ENCODE data around the gene SSH2. TPM values are rescaled to one million over a fixed set of nuclear protein-coding genes. Genes with fewer than 3 reads are reported as not detected.

SSH2 gene
- total and polyA plus RNA-seq, 2 experiments from 2014 or later = 8.3 to 18.9 TPM

DNA sequence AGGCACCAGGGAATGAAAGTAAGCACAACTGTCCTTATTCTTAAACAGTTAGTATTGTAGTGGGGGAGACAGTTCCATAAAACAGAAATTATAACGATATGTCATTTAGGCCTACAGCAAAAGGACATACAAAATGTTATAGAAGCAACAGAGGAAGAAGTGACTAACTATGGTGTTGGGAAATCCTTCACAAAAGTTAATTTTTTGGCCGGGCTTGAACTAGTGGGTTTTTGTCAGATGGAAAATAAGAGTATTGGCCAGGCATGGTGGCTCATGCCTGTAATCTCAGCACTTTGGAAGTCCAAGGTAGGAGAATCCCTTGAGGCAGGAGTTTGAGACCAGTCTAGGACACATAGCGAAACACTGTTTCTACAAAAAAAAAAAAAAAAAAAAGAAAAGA, 127.8 kb downstream of the SSH2 start:
- Histone ChIP-seq H3K27ac (no peak overlapping the region), H3K4me2 (ENCODE audit: unreplicated experiment) (no peak overlapping the region), H3F3A (ENCODE audit: insufficient read depth) (0 out of 2 replicates have a peak, but pooled peaks cover 1% of the 10 kb centered on the region), H3K79me2 (ENCODE audit: insufficient read depth) (no peaks in the 10 kb centered on the region), H3K4me1 (ENCODE audit: insufficient read depth) (no peaks in the 10 kb centered on the region), H3K9me3 (ENCODE audit: low read depth) (no peaks in the 10 kb centered on the region), H3K27me3 (replicated peaks; ENCODE audit: insufficient read depth) (no peaks in the 10 kb centered on the region), H3K9ac (no peak overlapping the region), H3K9me2 (ENCODE audit: insufficient read depth) (no peaks in the 10 kb centered on the region), H3K4me3 (no peak overlapping the region), H4K20me1 (ENCODE audit: insufficient read depth) (no peaks in the 10 kb centered on the region), H3K36me3 (ENCODE audit: low read depth) (no peaks in the 10 kb centered on the region), H2AFZ (no peak overlapping the region)
- 92% methylated on average over 3 of the region's 3 CpGs for WGBS, 2 experiments (ENCODE audit: low coverage in 1 of 2, low lambda C conversion rate in 2 of 2, missing lambda C conversion rate in 2 of 2)
- in situ Hi-C loops (cut with MboI) = loop anchor here (5.0 to 10.0 kb wide), 3 partner anchors 130 to 293 kb away; partner anchors contain the start of gene SSH2
- DNase-seq = peak; percentile 55
- TF ChIP-seq EZH2 (IDR thresholded peaks at IDR 0.05; ENCODE audit: insufficient read depth, poor library complexity, severe bottlenecking) = no peak

DNA sequence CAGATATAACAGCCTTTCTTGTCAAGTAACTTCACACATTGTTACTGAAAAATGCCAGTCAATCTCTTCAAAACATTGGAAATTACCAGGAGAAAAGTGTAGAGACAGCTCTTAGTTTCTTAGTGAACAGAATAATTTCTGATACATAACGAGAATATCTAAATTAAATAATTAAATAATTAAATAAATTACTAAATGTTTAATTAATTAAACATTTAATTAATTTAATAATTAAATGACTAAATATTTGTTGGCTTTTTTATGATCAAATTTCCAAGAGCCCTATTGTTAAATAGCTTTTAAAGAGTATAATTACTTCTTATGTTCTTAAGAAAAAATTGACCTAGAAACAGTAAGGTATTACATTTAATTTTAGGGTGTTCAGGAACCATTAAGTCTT, 129.6 kb downstream of the SSH2 start:
- no peak for DNase-seq
- H3K4me2 ChIP-seq (ENCODE audit: unreplicated experiment) = no peak overlapping the region
- H3F3A ChIP-seq (ENCODE audit: insufficient read depth) = no peaks in the 10 kb centered on the region
- TF ChIP-seq EZH2phosphoT487 (IDR thresholded peaks at IDR 0.05; ENCODE audit: insufficient read depth, low read depth) (no peak), EZH2 (IDR thresholded peaks at IDR 0.05; ENCODE audit: insufficient read depth, poor library complexity, severe bottlenecking) (no peak)
- no peaks in the 10 kb centered on the region for H3K9me2 ChIP-seq (ENCODE audit: insufficient read depth)
- H3K27ac ChIP-seq = no peak overlapping the region
- no peaks in the 10 kb centered on the region for H3K36me3 ChIP-seq (ENCODE audit: low read depth)
- H3K4me1 ChIP-seq (ENCODE audit: insufficient read depth) = no peaks in the 10 kb centered on the region
- in situ Hi-C loops (cut with MboI) = loop anchor here (5.0 to 10.0 kb wide), 3 partner anchors 132 to 294 kb away; partner anchors contain the start of gene SSH2
- H3K9me3 ChIP-seq (ENCODE audit: low read depth) = no peaks in the 10 kb centered on the region
- no peak overlapping the region for H2AFZ ChIP-seq
- H3K27me3 ChIP-seq (replicated peaks; ENCODE audit: insufficient read depth) = no peaks in the 10 kb centered on the region
- WGBS, 2 experiments (ENCODE audit: low coverage in 1 of 2, low lambda C conversion rate in 2 of 2, missing lambda C conversion rate in 2 of 2) = 100% methylated on average over 1 of the region's 1 CpG
- H4K20me1 ChIP-seq (ENCODE audit: insufficient read depth) = no peaks in the 10 kb centered on the region
- no peak overlapping the region for H3K4me3 ChIP-seq
- H3K9ac ChIP-seq = no peak overlapping the region
- no peaks in the 10 kb centered on the region for H3K79me2 ChIP-seq (ENCODE audit: insufficient read depth)

DNA sequence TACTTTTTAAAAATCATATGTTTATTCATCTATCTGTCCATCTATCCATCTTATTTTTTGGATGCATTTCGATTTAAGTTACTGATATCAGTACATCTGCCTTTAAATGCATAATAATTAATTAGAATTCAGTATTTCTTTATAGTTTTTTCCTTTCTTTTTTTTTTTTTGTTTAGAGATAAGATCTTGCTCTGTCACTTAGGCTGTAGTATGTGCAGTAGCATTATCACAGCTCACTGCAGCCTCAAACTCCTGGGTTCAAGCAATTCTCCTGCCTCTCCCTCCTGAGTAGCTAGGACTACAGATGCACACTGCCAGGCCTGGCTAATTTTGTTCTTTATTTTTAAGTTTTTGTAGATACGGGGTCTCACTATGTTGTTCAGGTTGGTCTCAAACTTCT, 133.4 kb downstream of the SSH2 start:
- Histone ChIP-seq H3K4me3 (no peak overlapping the region), H3K36me3 (ENCODE audit: low read depth) (no peaks in the 10 kb centered on the region), H3K4me1 (ENCODE audit: insufficient read depth) (no peaks in the 10 kb centered on the region), H3K4me2 (ENCODE audit: unreplicated experiment) (no peak overlapping the region), H3K9me3 (ENCODE audit: low read depth) (no peaks in the 10 kb centered on the region), H4K20me1 (ENCODE audit: insufficient read depth) (no peaks in the 10 kb centered on the region), H3K27me3 (replicated peaks; ENCODE audit: insufficient read depth) (no peaks in the 10 kb centered on the region), H3K27ac (no peak overlapping the region), H3K9me2 (ENCODE audit: insufficient read depth) (no peaks in the 10 kb centered on the region), H2AFZ (no peak overlapping the region), H3K9ac (no peak overlapping the region), H3K79me2 (ENCODE audit: insufficient read depth) (no peaks in the 10 kb centered on the region), H3F3A (ENCODE audit: insufficient read depth) (no peaks in the 10 kb centered on the region)
- DNase-seq = no peak
- WGBS, 2 experiments (ENCODE audit: low coverage in 1 of 2, low lambda C conversion rate in 2 of 2, missing lambda C conversion rate in 2 of 2) = 96% methylated on average over 2 of the region's 2 CpGs
- in situ Hi-C loops (cut with MboI) = no loop called here
- TF ChIP-seq EZH2phosphoT487 (IDR thresholded peaks at IDR 0.05; ENCODE audit: insufficient read depth, low read depth) = no peak
- no peak for TF ChIP-seq EZH2 (IDR thresholded peaks at IDR 0.05; ENCODE audit: insufficient read depth, poor library complexity, severe bottlenecking)

DNA sequence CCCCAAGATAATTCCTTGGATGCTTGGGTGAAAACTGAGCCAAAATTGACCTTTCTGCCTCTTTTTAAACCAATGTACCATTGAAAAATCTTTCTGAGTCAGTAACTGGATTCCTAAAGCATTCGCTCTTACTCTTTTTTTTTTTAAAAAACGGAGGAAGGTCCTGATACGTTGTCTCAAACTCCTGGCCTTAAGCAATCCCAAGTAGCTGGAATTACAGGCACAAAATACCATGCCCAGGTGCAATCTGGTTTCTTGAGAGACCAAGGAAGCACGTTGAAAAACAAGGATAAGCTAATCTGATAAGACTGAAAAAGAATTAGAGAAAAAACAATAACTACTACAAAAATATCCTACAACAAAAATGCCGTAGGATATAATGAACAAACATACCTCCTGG, 136.5 kb downstream of the SSH2 start:
- in situ Hi-C loops (cut with MboI) = no loop called here
- H3K36me3 ChIP-seq (ENCODE audit: low read depth) = no peaks in the 10 kb centered on the region

More for the DNA sequence above, 136.5 kb downstream of the SSH2 start:
- Histone ChIP-seq H3K9ac (no peak overlapping the region), H3K4me1 (ENCODE audit: insufficient read depth) (no peaks in the 10 kb centered on the region), H3K4me2 (ENCODE audit: unreplicated experiment) (no peak overlapping the region), H2AFZ (no peak overlapping the region), H3K9me3 (ENCODE audit: low read depth) (no peaks in the 10 kb centered on the region), H3F3A (ENCODE audit: insufficient read depth) (no peaks in the 10 kb centered on the region), H3K4me3 (no peak overlapping the region), H4K20me1 (ENCODE audit: insufficient read depth) (no peaks in the 10 kb centered on the region), H3K27me3 (replicated peaks; ENCODE audit: insufficient read depth) (no peaks in the 10 kb centered on the region), H3K9me2 (ENCODE audit: insufficient read depth) (no peaks in the 10 kb centered on the region), H3K79me2 (ENCODE audit: insufficient read depth) (no peaks in the 10 kb centered on the region), H3K27ac (no peak overlapping the region)
- DNase-seq = no peak
- WGBS, 2 experiments (ENCODE audit: low coverage in 1 of 2, low lambda C conversion rate in 2 of 2, missing lambda C conversion rate in 2 of 2) = 78 to 79% methylated on average over 5 of the region's 5 CpGs
- no peak for TF ChIP-seq EZH2 (IDR thresholded peaks at IDR 0.05; ENCODE audit: insufficient read depth, poor library complexity, severe bottlenecking)
- TF ChIP-seq EZH2phosphoT487 (IDR thresholded peaks at IDR 0.05; ENCODE audit: insufficient read depth, low read depth) = no peak

Data from GM23248 (cell line).